ENCODE data around the gene TRMT1L. TPM values are rescaled to one million over a fixed set of nuclear protein-coding genes. Genes with fewer than 3 reads are reported as not detected.

TRMT1L gene
- total and polyA plus RNA-seq, 9 donors, result 8.0 to 24.9 (median 15.8) TPM

- Histone ChIP-seq H3K4me1 (ENCODE audit: insufficient read depth) (no peaks in the 10 kb centered on the region), H3K36me3 (no peaks in the 10 kb centered on the region), H3K4me3 (no peak overlapping the region), H3K27me3 (no peaks in the 10 kb centered on the region), H3K27ac (no peak overlapping the region), H3K9me3 (no peaks in the 10 kb centered on the region)
- intact Hi-C loops (cut with DNase I), result no loop called here
- no peak for TF ChIP-seq CTCF (IDR thresholded peaks at IDR 0.05)
- TF ChIP-seq EP300 (IDR thresholded peaks at IDR 0.05), result no peak
- TF ChIP-seq POLR2A (IDR thresholded peaks at IDR 0.05), result no peak
- no peak for DNase-seq
- WGBS, 3 donors, result 91 to 98% (median 96%) methylated on average over 2 of the region's 2 CpGs
Observed at GRCh38 chr1:185083818-185084217, 72.9 kb downstream of the TRMT1L start.

GRCh38 chr1:185080422-185080821, 76.3 kb downstream of the TRMT1L start:
- Histone ChIP-seq H3K9me3 (no peaks in the 10 kb centered on the region), H3K27me3 (no peaks in the 10 kb centered on the region), H3K27ac (no peak overlapping the region), H3K4me3 (no peak overlapping the region), H3K36me3 (no peaks in the 10 kb centered on the region), H3K4me1 (ENCODE audit: insufficient read depth) (no peaks in the 10 kb centered on the region)
- intact Hi-C loops (cut with DNase I), result no loop called here
- TF ChIP-seq CTCF (IDR thresholded peaks at IDR 0.05) (no peak), EP300 (IDR thresholded peaks at IDR 0.05) (no peak), POLR2A (IDR thresholded peaks at IDR 0.05) (no peak)
- DNase-seq, result no peak

GRCh38 chr1:185077374-185077773, 79.4 kb downstream of the TRMT1L start:
- DNase-seq, result no peak
- no peaks in the 10 kb centered on the region for H3K9me3 ChIP-seq
- no peak for TF ChIP-seq CTCF (IDR thresholded peaks at IDR 0.05)
- TF ChIP-seq POLR2A (IDR thresholded peaks at IDR 0.05), result no peak
- TF ChIP-seq EP300 (IDR thresholded peaks at IDR 0.05), result no peak
- WGBS, 3 donors, result 55 to 68% (median 65%) methylated on average over 4 of the region's 4 CpGs
- intact Hi-C loops (cut with DNase I), result no loop called here
- H3K4me1 ChIP-seq (ENCODE audit: insufficient read depth), result no peaks in the 10 kb centered on the region
- H3K27me3 ChIP-seq, result no peaks in the 10 kb centered on the region
- no peaks in the 10 kb centered on the region for H3K36me3 ChIP-seq
- no peak overlapping the region for H3K27ac ChIP-seq
- no peak overlapping the region for H3K4me3 ChIP-seq

GRCh38 chr1:185075476-185075875, 81.3 kb downstream of the TRMT1L start:
- Histone ChIP-seq H3K27ac (no peak overlapping the region), H3K9me3 (no peaks in the 10 kb centered on the region), H3K27me3 (no peaks in the 10 kb centered on the region), H3K36me3 (no peaks in the 10 kb centered on the region), H3K4me1 (ENCODE audit: insufficient read depth) (no peaks in the 10 kb centered on the region), H3K4me3 (no peak overlapping the region)
- 88 to 93% (median 92%) methylated on average over 3 of the region's 3 CpGs for WGBS, 3 donors
- TF ChIP-seq CTCF (IDR thresholded peaks at IDR 0.05) (no peak), EP300 (IDR thresholded peaks at IDR 0.05) (no peak), POLR2A (IDR thresholded peaks at IDR 0.05) (no peak)
- intact Hi-C loops (cut with DNase I), result no loop called here
- no peak for DNase-seq

- DNase-seq, result no peak
- Histone ChIP-seq H3K4me3 (no peak overlapping the region), H3K27ac (no peak overlapping the region), H3K36me3 (no peaks in the 10 kb centered on the region), H3K4me1 (ENCODE audit: insufficient read depth) (no peaks in the 10 kb centered on the region), H3K9me3 (no peaks in the 10 kb centered on the region), H3K27me3 (no peaks in the 10 kb centered on the region)
- intact Hi-C loops (cut with DNase I), result no loop called here
- TF ChIP-seq POLR2A (IDR thresholded peaks at IDR 0.05) (no peak), EP300 (IDR thresholded peaks at IDR 0.05) (no peak), CTCF (IDR thresholded peaks at IDR 0.05) (no peak)
Observed at GRCh38 chr1:185074307-185074706, 82.4 kb downstream of the TRMT1L start.

Data from ovary (tissue), 9 donors.